ENCODE measurements around the gene TUBA1A. TPM values are rescaled to one million over a fixed set of nuclear protein-coding genes. Genes with fewer than 3 reads are reported as not detected.
A peak's percentile ranks its signal among the peaks of the same experiment; 100 is the strongest.
"Not testable (repeated sequence)": the region's sequence is repeated elsewhere in the genome, so short reads cannot be mapped to it uniquely, and the experiment has no call there.

Gene TUBA1A
- total and polyA plus RNA-seq, 10 donors = 47.2 to 120 (median 70.1) TPM

GRCh38 chr12:49200919-49201594, 12.2 kb upstream of the TUBA1A start:
- Histone ChIP-seq H3K27ac (peak overlapping the region in 6 of 8 donors; percentile 7 to 71 (median 54)), H3K4me3 (no peak overlapping the region), H3K27me3 (replicated peaks in 1 of 7) (no peaks in the 10 kb centered on the region), H3K9me3 (no peaks in the 10 kb centered on the region), H3K4me1 (peaks cover 13 to 50% (median 27%) of the 10 kb centered on the region in 6 donors), H3K36me3 (no peaks in the 10 kb centered on the region)
- TF ChIP-seq CTCF (IDR thresholded peaks at IDR 0.05 in 8 of 11, conservative IDR thresholded peaks at IDR 0.05 in 3 of 11) = no peak
- intact Hi-C loops (cut with DNase I; ENCODE audit: low total_unique reads) = no loop called here
- WGBS, 5 donors = 2 to 6% (median 4%) methylated on average over 4 of the region's 4 CpGs
- no peak for DNase-seq

GRCh38 chr12:49198431-49199155, 9.7 kb upstream of the TUBA1A start:
- Histone ChIP-seq H3K4me3 (no peak overlapping the region), H3K4me1 (peaks cover 13 to 60% (median 29%) of the 10 kb centered on the region in 6 donors), H3K27me3 (replicated peaks in 1 of 7) (no peaks in the 10 kb centered on the region), H3K9me3 (no peaks in the 10 kb centered on the region), H3K36me3 (no peaks in the 10 kb centered on the region), H3K27ac (no peak overlapping the region)
- intact Hi-C loops (cut with DNase I; ENCODE audit: low total_unique reads) = no loop called here
- DNase-seq = no peak
- TF ChIP-seq CTCF (IDR thresholded peaks at IDR 0.05 in 8 of 11, conservative IDR thresholded peaks at IDR 0.05 in 3 of 11) = no peak
- no peak for TF ChIP-seq POLR2A (IDR thresholded peaks at IDR 0.05)
- no peak for TF ChIP-seq POLR2AphosphoS5 (IDR thresholded peaks at IDR 0.05)
- 78 to 84% (median 82%) methylated on average over 11 of the region's 11 CpGs for WGBS, 5 donors

DNA sequence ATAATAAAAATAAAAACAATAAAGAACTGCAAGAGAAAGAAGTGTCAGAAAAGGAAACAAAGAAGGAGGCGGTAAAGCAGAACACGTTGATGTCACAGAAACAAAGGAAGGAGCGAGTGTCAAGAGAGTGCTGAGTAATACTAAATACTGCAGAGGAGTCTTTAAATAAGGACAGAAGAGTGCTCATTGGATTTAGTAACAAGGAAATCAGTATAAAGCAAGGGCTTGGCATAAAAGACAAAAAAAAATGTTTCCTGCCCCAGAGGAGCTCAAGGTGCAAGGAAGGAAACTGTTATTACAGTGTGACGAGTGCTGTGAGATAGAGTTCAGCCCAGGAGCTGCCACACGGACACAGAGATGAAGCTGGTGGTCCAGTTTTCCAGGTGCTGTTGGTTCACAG, 8.4 kb upstream of the TUBA1A start:
- no peaks in the 10 kb centered on the region for H3K27me3 ChIP-seq (replicated peaks in 1 of 7)
- WGBS, 5 donors = 32 to 44% (median 36%) methylated on average over 5 of the region's 5 CpGs
- H3K9me3 ChIP-seq = no peaks in the 10 kb centered on the region
- H3K27ac ChIP-seq = peak overlapping the region in 4 of 8 donors; percentile 1 to 46 (median 24)
- no peak for DNase-seq
- TF ChIP-seq POLR2AphosphoS5 (IDR thresholded peaks at IDR 0.05) = no peak
- no peak for TF ChIP-seq CTCF (IDR thresholded peaks at IDR 0.05 in 8 of 11, conservative IDR thresholded peaks at IDR 0.05 in 3 of 11)
- TF ChIP-seq POLR2A (IDR thresholded peaks at IDR 0.05) = no peak
- no peak overlapping the region for H3K4me3 ChIP-seq
- intact Hi-C loops (cut with DNase I; ENCODE audit: low total_unique reads) = no loop called here
- H3K36me3 ChIP-seq = no peaks in the 10 kb centered on the region
- peaks cover 13 to 57% (median 29%) of the 10 kb centered on the region in 6 donors for H3K4me1 ChIP-seq

DNA sequence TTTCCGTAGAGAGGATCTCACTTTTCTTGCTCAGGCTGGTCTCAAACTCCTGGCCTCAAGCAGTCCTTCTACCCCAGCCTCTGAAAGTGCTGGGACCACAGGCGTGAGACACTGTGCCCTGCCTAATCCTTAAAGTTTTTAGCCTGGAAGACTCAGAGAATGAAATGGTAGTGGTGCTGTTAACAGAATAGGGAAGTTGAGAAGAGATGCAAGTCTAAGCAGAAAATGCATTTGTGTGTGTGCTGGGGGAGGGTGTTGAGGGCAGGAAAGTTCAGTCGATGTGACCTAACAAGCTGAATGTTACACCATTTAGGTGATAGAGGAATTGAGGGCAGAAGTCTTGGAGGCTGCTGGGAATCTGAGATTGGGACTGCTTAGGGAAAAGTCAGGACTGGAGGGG, 6.9 kb upstream of the TUBA1A start:
- Histone ChIP-seq H3K4me3 (no peak overlapping the region), H3K27ac (peak overlapping the region in 4 of 8 donors; percentile 31 to 78 (median 63)), H3K9me3 (no peaks in the 10 kb centered on the region), H3K4me1 (peaks cover under 1 to 42% (median 15%) of the 10 kb centered on the region in 6 donors), H3K36me3 (no peaks in the 10 kb centered on the region), H3K27me3 (replicated peaks in 1 of 7) (no peaks in the 10 kb centered on the region)
- DNase-seq = no peak
- TF ChIP-seq POLR2A (IDR thresholded peaks at IDR 0.05) = no peak
- TF ChIP-seq POLR2AphosphoS5 (IDR thresholded peaks at IDR 0.05) = peak in 1 of 3 donors; percentile 40
- no peak for TF ChIP-seq CTCF (IDR thresholded peaks at IDR 0.05 in 8 of 11, conservative IDR thresholded peaks at IDR 0.05 in 3 of 11)
- WGBS, 5 donors = 62 to 70% (median 67%) methylated on average over 3 of the region's 3 CpGs
- intact Hi-C loops (cut with DNase I; ENCODE audit: low total_unique reads) = no loop called here

DNA sequence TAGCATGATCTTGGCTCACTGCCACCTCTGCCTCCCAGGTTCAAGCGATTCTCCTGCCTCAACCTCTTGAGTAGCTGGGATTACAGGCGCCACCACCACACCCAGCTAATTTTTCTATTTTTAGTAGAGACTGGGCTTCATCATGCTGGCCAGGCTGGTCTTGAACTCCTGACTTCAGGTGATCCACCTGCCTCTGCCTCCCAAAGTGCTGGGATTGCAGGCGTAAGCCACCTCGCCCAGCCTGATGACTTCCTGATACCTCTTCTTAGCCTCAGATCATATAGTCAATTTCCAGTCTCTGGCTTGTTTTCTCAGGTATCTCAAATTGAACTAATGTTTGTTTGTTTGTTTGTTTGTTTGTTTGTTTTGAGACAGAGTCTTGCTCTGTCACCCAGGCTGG, 4.9 kb upstream of the TUBA1A start:
- DNase-seq; H3K9me3 ChIP-seq; H3K4me3 ChIP-seq; intact Hi-C loops (cut with DNase I; ENCODE audit: low total_unique reads); H3K27ac ChIP-seq; H3K27me3 ChIP-seq (replicated peaks in 1 of 7); H3K36me3 ChIP-seq: not testable (repeated sequence)
- 88 to 99% (median 94%) methylated on average over 4 of the region's 4 CpGs for WGBS, 5 donors
- peaks cover 0 to 51% (median 26%) of the 10 kb centered on the region in 6 donors for H3K4me1 ChIP-seq

- DNase-seq; H3K4me3 ChIP-seq; H3K9me3 ChIP-seq; H3K36me3 ChIP-seq; H3K27me3 ChIP-seq (replicated peaks in 1 of 7); H3K27ac ChIP-seq; intact Hi-C loops (cut with DNase I; ENCODE audit: low total_unique reads): not testable (repeated sequence)
- 95 to 98% (median 95%) methylated on average over 6 of the region's 6 CpGs for WGBS, 5 donors
- H3K4me1 ChIP-seq = peaks cover 10 to 45% (median 27%) of the 10 kb centered on the region in 6 donors
These were observed 2.6 kb upstream of the TUBA1A start for GRCh38 chr12:49191498-49191897.
